GM18909 (cell line): ENCODE measurements around the gene HLCS.

Source experiments
- ATAC-seq: cut with Tn5 transposase; IDR thresholded peaks from one replicate; pipeline ENCODE4 v1.9.1; 2021; ENCODE audit warnings: mild to moderate bottlenecking; ENCODE audit not compliant: unreplicated experiment, poor library complexity

Gene HLCS

DNA sequence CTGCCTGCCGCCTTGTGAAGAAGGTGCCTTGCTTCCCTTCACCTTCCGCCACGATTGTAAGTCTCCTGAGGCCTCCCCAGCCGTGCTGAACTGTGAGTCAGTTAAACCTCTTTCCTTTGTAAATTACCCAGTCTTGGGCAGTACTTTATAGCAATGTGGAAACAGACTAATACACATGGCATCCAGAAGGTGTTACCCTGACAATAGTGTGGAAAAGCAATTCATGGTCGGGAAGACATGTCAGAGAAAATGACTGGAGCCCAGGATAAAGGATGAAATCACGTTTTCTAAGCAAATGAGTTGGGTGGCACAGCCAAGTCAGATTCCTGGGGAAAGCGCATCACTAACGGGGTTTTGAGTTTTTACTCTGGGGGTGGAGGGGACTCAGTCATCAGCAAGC, 76.4 kb downstream of the HLCS start:
- no peak for ATAC-seq

DNA sequence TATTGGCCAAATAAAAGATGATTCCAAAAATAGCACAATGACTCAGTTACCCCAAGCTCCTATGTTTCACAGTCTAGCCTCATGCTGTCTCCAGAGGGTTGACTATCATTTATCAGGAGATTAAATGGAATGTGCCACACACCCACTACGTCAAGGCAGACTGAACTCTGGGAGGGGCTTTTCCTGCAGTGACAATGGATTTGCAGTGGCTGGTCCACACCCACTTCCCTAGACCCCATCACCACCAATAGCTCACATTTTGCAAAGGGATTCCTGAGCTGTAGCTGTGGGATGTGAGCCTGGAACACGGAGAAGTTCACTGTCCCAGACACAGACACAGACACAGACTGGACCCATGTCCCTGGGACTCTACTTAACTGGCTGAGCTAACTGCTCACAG, 77.1 kb downstream of the HLCS start:
- ATAC-seq: no peak

DNA sequence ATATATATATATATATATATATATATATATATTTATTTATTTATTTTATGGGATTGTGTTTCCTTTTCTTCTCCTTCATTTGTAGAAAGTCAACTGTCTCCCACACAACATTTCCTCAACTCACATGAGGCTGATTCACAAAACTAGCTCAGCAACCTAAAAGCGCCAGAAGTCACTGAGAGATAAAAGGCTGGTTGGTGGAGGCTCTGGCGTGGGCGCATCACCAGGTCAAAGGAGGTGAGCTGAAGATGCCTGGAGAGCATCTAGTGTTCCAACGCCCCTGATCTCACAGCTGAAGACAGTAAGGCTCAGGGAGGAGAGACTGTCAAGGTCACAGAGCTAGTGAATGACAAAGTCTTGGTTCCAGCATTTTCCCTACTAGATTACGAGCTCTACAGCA, 78.0 kb downstream of the HLCS start:
- ATAC-seq: no peak

DNA sequence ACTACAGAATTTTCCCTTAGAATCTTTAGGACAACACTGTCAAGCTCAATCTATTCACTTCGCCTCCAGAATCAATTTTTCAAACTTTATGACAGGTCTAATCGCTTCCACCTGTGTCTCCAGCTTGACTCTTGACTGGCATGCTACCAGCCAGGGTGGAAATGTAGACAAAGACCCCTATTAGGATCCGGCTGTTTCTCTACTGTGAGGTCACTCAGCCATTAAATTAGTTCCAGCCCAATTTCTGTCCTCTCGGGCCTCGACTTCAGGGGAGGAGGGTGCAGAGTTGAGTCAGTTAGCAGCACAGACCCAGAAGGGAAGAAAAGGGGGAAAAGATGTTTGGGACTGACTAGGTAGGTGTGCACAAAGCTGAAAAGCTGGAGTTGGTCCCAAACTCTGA, 78.5 kb downstream of the HLCS start:
- no peak for ATAC-seq

DNA sequence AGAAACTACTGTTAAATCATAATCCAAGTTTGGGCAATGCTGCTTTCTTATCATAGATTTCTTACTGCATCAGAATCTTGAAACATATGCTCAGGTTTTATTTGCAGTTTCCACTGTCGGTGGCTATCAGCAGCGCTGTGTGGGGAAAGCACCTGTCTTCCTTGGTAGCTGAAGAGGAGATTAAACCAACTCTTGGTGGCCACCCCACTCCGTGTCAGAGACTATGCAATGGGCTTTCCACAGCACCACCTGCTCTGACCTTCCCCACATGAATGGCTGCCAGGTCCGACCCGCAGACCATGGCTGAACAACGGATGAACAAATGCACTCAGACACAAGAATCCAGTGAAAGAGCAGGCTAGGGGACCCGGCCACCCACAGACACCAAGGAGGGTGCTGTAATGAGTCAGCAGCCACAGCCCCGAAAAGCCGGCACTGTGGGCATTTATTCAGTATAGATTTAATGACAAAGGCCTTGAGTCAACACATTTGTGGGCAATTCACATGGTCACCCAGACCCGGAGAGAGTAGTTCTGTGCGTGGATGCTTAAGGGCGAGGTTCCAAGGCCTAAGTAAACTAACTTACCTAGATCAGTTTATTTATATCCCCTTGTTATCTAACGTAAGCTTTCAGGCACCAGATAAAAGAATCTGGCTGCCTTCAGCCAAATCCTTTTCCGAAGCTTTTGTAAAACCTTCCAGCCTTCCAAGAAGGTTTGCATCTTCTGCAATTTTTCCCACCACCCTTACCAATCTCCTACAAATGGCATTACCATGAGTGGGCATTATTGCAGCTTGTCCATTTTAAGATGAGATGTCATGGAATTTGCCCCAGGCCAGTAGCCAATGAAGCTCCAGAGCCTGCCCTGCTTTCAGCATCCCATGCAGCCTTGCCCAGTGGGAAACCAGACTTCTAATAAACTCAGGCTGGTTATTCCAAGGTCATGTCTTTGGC, 82.7 kb downstream of the HLCS start:
- no peak for ATAC-seq

DNA sequence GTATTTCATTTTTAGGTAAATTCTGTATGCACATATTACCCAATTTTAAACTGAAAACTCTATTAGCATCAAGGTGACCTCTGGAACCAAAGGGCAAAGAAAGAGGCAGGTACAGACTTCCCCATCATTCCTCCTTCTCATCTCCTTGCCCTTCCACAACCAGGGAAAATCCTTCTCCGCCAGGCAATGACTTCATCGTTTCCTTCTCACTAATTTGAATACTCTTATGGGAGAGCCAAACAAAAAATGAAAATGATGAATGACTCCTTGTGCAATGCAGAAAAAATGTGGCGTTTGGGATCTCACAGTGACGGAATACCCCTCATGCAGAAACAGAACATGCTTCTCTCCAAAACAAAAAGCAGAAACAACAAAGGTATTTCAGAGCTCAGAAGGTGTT, 83.7 kb downstream of the HLCS start:
- ATAC-seq: no peak

DNA sequence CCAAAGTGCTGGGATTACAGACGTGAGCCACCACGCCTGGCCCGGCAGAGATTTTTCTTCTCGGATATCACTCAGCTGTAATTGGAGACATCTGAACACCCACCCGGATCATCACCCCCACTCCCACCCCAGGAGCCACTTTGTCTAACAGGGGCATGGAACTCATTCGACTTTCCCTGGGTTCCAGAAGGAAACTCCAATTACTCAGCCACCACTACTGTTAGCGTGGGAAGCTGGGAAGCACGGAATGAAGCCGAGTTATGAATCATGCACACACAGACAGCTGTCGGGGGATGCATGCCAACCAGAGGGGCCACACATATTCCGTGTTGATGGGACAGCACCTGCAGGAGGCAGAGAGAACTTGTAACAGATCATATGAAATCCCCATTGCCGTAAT, 85.2 kb downstream of the HLCS start:
- no peak for ATAC-seq

DNA sequence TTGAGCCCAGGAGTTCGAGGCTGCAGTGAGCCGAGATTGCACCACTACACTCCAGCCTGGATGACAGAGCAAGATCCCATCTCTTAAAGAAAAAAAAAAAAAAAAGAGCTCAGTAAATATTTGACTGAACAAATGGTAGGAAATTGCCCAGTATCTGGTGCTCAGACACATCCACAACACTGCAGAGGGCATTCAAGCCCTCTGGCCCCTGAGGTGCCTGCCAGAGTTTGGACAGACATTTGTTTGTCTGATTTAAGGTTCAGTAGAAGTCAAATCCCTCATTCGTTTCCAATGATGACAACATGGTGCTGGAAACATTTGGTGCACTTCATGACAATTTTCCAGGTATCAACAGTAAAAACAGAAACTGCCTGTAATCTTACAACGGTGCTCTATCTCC, 86.6 kb downstream of the HLCS start:
- ATAC-seq: no peak

DNA sequence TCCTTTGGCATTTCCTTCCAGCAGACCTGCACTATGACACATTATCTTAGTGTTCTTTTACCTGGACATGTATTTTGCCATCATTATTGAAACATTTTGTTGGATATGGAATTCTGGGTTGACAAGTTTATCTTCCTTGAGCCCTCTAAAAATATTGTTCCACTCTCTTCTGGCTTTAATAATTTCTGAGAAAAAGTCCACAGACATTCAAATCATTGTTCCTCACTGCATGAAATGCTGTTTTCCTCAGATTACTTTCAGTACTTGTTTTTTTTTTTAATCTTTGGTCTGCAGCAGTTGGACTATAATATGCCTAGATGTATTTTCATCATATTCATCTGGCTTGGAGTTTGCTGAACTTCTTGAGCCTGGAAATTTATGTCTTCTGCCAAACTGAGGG, 88.7 kb downstream of the HLCS start:
- ATAC-seq: no peak

DNA sequence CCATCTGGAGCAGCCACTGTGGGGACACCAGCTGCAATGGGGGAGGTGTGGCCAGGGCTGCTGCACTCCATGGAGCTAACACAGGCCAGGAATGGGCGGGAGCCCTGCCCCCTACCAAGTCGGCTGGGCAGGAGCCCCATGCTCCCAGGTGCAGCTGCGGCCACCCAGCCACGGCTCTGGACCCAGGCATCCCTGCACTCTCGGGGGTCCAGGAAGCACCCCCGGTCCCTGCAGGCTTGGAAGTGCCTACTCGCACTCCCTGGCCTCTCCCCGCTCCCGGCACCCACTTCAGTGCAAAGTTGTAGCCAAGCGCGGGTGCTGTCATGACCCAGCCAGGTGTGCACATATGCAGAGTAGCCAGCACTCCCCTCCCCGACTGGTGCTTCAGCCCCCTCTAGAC, 91.8 kb downstream of the HLCS start:
- no peak for ATAC-seq

DNA sequence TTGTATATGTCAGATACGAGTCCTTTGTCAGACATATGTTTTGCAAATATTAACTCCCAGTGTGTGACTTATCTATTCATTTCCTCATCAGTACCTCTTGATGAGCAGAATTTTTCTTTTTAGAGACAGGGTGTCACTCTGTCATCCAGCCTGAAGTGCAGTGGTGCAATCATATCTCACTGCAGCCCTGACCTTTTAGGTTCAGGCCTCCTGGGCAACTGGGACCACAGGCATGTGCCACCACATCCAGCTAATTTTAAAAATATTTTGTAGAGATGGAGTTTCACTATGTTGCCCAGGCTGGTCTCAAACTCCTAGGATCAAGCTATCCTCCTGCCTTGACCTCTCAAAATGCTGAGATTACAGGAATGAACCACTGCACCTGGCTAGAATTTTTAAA, 93.0 kb downstream of the HLCS start:
- ATAC-seq: no peak

DNA sequence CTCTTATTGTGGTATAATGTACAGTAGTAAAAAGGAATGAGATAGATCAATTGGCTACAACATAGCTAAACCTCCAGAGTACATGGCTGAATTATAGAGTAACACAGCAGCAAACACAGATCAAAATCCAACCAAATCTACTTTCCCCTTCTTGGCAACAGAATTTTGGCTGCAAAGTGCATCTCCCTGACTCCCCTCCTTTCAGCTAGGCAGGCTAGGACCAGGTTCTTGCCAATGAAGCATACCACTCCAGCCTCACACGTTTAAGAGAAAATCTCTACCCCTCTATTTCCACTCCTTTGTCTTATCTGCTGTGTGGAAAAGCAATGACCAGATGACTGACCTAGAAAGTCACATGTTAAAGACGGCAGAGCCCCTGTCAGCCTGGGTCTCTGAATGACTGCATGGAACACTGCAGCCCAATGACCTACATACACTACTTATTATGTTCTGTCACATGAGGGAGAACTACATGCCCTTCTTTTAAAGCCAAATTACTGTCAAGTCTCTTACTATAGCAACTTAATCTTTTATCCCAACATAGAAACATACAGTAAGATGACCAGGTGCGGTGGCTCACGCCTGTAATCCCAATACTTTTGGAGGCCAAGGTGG, 99.1 kb downstream of the HLCS start:
- ATAC-seq: no peak

DNA sequence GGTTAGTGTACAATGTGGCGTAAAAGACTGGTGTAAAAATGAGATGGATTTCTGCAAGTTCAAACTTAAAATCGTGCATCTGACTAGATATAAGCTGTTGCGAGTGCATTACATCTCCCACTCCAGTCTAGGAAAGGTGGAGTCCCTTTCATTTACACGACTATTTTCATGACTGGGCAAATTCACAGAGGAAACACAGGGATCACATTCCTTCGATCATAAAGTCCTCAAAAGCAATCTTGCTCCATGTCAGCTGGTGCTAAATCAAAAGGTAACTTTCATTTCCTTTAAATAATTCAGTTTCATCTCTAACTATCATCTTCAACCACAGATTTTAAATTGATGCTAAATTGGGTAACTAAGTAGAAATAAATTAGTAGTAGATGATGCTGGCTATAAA, 100.0 kb downstream of the HLCS start:
- no peak for ATAC-seq

DNA sequence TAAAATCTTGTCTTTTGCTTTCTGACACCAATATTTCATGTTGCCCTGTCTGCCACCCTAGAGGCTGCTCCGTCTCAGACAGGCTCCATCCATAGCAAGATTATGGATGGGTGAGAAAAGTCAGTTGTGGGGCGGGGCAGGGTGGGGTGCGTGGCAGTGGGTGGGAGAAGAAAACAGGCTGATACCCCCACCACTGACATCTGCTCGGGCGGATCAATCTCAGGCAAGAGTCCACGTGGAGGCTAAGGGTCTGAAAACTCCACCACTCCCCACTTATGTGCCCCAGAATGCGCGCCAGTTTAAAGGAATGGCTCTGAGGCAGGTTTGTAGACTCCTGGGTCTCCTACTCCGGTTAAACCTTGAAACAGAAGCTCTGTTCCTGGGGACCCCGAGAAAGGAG, 101.5 kb downstream of the HLCS start:
- no peak for ATAC-seq

DNA sequence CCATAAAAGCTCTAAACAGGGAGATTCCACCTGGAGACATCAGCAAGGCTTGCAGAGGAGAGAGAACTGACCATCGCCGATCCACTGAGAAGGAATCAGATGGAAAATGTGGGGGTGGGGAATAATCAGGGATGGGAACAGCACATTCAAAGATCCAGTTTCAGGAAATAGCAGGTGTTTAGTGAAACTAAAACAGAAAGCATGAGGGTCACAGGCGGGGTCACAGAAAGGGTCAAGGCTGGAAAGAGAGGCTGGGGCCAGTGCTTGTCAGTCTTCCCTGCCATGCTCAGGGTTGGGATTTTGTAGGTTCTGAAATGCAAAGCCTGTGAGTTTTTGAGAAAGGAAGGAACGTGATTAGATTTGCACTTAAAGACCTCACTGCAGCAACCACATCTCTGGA, 103.2 kb downstream of the HLCS start:
- no peak for ATAC-seq

DNA sequence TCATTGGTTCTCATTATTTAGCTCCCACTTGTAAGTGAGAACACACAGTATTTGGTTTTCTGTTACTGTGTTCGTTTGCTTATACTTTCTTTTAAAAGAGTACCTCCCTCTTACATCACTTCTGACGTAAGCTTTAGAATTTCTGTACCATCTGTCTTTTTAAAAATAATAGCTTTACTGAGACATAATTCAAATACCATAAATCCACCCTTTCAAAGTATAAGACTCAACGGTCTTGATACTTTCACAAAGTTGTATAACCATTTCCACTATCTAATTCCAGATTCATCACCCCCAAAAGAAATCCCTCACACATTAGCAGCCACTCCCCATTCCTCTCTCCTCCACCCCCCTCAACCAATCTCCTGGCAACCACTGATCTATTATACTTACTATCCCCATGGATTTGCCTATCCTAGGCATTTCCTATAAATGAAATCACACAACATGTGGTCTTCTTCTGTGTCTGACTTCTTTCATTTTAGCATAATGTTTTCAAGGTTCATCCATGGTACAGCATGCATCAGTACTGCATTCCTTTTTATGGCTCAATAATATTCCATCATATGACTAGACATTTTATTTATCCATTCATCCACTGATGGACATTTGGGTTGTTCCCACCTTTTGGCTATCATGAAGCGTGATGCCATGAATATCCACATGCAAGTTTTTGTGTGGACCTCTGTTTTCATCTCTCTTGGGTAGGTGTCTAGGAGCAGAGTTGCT, 104.7 kb downstream of the HLCS start:
- ATAC-seq: no peak

DNA sequence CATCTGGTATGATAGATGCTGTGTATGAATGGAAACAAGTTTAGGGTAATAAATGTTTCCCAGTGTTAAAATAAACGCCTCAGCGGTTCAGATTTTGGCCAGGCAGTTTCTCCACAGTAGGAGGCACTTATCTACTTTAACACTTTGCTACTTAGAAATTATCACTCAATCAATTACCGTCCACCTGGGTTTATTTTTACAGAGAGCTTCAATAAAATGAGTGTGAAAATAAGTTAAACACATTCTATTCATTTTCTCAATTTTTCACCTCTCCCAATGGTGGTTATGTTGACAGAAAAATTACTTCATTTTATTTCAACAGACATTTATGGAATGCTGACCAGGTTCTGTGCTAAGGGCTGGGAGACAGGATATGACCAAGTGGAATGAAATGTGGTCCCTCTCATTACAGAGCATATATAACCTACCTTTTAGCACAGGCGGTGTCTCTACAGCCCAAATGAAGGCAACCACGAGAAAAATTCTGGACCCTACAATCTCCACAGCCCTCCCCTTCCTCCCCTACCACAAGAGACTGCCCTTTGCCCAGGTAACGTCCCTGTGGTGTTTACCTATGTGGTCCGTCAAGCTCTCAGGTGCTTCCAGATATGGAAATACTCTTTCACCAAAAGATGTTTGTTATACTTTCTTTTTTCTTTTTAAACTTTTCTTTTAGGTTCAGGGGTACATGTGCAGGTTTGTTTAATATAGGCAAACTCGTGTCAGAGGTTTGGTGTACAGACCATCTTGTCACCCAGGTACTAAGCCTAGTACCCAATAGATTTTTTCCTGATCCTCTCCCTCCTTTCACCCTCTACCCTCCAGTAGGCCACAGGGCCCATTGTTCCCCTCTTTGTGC, 105.5 kb downstream of the HLCS start:
- no peak for ATAC-seq

DNA sequence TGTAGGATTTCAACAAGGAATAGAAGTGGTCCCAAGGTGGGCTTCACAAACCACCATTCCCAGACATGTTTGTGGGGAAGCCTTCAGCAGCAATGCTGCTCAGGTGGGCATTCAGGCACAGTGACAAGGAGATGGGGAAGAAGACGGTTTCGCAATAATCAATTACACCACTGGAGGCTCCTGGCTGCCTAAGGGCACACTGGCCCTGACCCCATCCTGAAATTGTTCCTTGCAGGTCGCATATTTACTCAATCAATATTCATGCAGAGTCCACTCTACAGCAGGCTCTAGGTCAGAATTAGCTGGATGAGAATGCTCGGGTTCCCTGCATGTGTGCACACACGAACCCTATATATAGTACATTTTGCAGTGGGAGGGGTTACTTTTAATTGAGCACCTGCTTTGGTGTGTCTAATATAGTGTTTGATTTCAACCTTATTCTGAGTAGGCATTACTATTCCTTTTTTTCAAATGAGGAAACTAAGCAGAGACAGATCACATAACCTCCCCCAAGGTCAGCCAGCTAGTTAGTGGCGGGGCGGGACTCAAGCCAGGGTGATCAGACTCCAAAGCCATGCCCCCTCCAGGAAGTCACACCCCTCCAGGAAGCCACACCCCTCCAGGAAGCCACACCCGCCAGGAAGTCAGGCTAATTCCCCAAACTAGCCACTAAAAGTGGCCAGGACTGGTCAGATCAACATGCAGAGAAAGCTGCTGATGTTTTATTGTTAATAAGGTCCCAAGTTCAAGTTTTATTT, 106.5 kb downstream of the HLCS start:
- ATAC-seq: peak; percentile 59

DNA sequence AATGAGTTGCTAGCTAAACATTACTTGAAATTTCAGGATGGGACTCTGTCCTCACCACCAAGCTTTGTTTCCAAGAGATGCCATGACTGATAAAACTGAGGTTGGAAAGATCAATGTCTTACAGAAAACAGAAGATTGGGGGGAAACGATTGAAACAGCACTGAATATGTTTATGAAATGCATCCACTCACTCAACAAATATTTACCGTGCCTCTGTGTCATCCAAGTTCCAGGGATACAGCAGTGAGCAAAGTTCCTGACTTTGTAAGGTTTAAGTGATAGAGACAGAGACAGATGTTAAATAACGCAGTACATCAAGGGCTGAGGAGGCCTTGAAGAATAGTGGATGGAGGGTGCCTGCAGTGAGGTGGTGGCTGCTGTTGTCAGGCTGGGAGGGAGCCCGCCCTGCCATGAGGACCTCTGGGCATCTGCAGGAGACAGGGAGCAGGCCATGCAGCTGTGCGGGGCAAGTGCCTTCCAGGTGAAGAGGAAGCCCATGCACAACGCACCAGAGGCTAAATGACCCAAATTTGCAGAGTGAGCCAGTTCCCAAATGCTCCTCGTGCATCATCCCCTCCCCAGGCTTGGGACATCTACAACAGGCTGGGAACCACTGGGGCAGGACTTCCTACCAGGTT, 108.0 kb downstream of the HLCS start:
- ATAC-seq: no peak
